ENCODE measurements around the gene MIR17HG. TPM values are rescaled to one million over a fixed set of nuclear protein-coding genes. Genes with fewer than 3 reads are reported as not detected.
A peak's percentile ranks its signal among the peaks of the same experiment; 100 is the strongest.

Gene MIR17HG
- total and polyA plus RNA-seq, 8 donors, result 2.4 to 7.6 (median 4.8) TPM

DNA sequence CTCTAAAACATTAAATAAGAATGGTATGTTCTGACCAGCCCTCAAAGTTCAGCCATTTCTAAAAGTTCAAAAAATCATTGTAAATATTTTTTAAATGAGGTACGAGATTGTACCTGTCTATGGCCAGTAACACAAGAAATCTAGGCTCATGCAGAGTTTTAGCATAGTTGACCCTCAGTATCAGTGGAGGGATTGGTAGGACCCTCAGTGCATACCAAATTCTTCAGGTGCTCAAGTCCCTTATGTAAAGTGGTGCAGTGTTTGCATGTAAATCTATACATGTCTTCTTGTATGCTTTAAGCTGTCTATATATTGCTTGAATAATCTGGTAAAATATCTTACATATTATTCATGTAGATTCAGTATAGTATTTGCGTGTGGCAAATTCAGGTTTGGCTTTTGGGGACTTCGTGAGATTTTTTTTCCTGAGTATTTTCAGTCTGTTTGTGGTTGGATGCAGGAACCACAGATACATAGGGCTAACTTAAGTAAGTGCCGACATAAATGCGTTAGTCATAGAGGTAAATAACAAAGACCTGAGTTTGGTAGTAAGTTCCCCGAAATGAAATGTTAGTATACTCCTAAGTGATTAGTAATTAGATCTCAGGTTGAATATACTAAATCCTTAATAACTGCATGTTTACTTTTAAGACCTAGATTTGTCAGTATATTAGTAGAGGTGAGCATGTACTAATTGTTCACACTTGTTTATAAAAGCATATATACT, 7.8 kb downstream of the MIR17HG start:
- Histone ChIP-seq H3K27me3 (no peaks in the 10 kb centered on the region), H3K9me3 (no peaks in the 10 kb centered on the region), H3K36me3 (peaks cover 6 to 64% of the 10 kb centered on the region in 2 donors), H3K4me1 (peaks cover 9 to 33% of the 10 kb centered on the region in 2 donors), H3K27ac (no peak overlapping the region), H3K4me3 (no peak overlapping the region)
- TF ChIP-seq, protein P1, sequence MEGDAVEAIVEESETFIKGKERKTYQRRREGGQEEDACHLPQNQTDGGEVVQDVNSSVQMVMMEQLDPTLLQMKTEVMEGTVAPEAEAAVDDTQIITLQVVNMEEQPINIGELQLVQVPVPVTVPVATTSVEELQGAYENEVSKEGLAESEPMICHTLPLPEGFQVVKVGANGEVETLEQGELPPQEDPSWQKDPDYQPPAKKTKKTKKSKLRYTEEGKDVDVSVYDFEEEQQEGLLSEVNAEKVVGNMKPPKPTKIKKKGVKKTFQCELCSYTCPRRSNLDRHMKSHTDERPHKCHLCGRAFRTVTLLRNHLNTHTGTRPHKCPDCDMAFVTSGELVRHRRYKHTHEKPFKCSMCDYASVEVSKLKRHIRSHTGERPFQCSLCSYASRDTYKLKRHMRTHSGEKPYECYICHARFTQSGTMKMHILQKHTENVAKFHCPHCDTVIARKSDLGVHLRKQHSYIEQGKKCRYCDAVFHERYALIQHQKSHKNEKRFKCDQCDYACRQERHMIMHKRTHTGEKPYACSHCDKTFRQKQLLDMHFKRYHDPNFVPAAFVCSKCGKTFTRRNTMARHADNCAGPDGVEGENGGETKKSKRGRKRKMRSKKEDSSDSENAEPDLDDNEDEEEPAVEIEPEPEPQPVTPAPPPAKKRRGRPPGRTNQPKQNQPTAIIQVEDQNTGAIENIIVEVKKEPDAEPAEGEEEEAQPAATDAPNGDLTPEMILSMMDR (IDR thresholded peaks at IDR 0.05), result no peak
- DNase-seq, result no peak
- intact Hi-C loops (cut with DNase I), result no loop called here
- no peak for ATAC-seq

DNA sequence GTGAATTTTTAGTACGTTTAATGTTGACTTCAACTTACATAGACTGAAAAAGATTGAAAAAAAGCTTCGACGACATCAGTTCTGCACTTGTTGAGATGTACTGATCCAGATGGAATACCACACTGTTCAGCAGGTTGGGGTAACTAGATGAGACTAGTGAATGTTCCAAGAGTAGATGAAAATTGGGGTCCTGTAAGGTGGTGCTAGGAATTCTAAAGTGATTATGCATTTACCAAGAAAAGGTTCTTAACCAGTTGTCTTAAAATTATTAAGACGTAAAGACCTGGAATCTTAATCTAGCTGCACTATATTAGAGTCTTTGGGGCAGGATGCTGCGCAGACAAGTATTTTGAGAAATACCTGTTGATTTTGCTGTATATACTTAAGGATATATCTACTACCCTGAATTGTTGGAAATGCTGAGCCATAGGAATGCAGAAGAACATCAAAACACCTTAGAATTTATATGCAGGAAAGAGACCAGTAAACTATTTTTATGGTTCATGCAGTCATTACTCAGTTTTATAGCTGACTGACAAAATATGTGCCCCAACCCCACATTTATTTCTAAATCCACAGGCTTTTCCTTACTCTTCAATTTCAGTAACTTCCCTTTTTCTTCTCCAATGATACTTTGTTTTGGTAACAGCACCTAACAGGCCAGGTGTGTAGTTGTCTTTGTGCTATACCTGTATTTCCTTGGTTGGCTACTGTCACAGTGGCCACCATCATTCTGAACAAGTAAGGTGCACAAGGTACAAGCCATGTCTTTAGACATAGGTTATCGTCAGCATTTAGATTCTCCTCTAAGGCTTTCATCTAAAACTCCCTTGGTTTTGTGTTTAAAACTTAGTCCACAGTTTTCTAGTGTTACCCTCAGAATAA, 8.6 kb downstream of the MIR17HG start:
- Histone ChIP-seq H3K27me3 (no peaks in the 10 kb centered on the region), H3K36me3 (peaks cover 0 to 56% of the 10 kb centered on the region in 2 donors), H3K9me3 (no peaks in the 10 kb centered on the region), H3K4me1 (peaks cover 1 to 25% of the 10 kb centered on the region in 2 donors), H3K27ac (no peak overlapping the region), H3K4me3 (no peak overlapping the region)
- ATAC-seq (no peak), DNase-seq (no peak)
- intact Hi-C loops (cut with DNase I), result no loop called here
- TF ChIP-seq, protein P1 (IDR thresholded peaks at IDR 0.05), result no peak

DNA sequence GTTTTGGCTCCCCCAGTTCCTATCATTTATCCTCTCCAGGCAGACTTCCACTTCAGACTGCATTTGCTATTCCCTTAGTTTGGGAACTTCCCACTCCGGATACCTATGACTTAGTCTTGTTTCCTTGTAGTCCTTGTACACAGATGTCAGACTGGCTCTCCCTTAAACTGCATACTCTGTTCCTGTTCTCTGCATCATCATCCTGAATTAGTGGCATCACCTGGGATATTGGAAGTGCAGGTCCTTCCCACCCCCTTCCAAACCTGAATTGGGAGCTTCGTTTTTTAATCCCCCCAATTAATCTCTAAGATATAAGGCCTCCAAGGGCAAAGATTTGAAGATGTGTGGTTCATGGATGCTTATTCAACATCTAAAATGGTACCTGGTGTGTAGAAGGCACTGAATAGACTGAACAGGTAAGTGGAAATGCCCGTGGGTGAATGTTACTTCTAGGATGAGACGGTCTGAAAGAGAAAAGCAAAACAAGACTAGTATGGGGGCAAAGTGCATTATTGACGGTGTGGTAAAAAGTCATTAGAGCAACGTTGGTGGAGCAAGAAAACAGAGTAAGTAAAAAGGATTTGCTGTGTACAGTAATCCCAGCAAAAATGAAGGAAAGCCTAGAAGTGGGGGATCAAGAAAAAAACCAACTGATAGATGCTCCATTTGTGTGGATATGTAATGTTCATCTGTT, 9.6 kb downstream of the MIR17HG start:
- H3K27me3 ChIP-seq, result no peaks in the 10 kb centered on the region
- intact Hi-C loops (cut with DNase I), result no loop called here
- peaks cover 0 to 48% of the 10 kb centered on the region in 2 donors for H3K36me3 ChIP-seq
- ATAC-seq, result no peak
- DNase-seq, result no peak
- H3K27ac ChIP-seq, result no peak overlapping the region
- H3K4me3 ChIP-seq, result no peak overlapping the region
- TF ChIP-seq, protein P1 (IDR thresholded peaks at IDR 0.05), result no peak
- no peaks in the 10 kb centered on the region for H3K9me3 ChIP-seq
- peaks cover 0 to 15% of the 10 kb centered on the region in 2 donors for H3K4me1 ChIP-seq

DNA sequence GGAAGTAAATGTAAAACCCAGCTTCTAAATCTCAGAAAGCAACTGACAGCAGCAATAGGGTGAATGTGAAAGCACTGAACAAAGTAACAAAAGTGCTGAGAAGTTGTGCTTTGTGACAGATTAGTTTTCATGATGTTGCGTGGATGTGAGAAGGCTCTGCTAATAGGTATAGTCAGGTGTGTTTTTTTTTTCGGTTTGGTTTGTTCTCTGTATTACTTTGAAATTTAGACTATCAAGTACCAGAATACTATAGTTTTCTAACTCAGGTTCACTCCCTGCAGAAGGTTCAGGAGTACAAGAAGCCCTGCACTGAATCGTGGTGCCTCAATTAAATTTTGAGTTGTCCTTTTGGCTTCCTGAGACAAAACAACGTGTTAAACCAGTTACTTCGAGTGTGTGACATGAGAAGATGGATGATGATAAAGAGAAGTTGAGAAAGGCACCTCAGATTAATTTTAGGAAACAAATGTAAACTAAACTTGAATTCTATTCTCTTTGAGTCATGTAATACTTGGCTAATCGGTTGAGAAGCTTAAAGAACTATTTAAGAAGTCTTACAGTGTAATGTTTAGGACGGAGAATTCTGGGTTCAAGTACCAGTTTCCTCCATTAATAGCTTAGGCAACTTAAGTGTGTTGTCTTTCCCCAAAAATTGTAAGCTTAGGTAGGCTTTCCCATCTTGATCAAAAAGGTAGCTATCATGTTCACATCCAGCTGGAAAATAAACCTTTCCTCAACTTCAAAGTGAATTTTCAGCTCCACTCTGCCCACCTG, 10.3 kb downstream of the MIR17HG start:
- ATAC-seq (peak; percentile 25), DNase-seq (no peak)
- Histone ChIP-seq H3K9me3 (no peaks in the 10 kb centered on the region), H3K4me3 (no peak overlapping the region), H3K27ac (no peak overlapping the region), H3K36me3 (peaks cover 0 to 40% of the 10 kb centered on the region in 2 donors), H3K27me3 (no peaks in the 10 kb centered on the region), H3K4me1 (peaks cover 0 to 8% of the 10 kb centered on the region in 2 donors)
- TF ChIP-seq, protein P1 (IDR thresholded peaks at IDR 0.05), result no peak
- intact Hi-C loops (cut with DNase I), result no loop called here
